Prostate gland (tissue), 2 donors: ENCODE measurements around the gene PCDH1. TPM values are rescaled to one million over a fixed set of nuclear protein-coding genes. Genes with fewer than 3 reads are reported as not detected.

Experiments used
- DNase-seq: peaks from one replicate; pipeline ENCODE4 v3.0.0-alpha.2; 2019; ENCODE audit warnings: low spot score
- H3K27ac ChIP-seq, 2 donors: fragments of 200-600 bp; sonication (generic); 2 replicates each; pipeline ENCODE4 v1.5.1; 2017 to 2019
- H3K27me3 ChIP-seq: fragments of 200-600 bp; sonication (generic); replicated peaks from 2 replicates; pipeline ENCODE4 v1.5.1; 2019; ENCODE audit not compliant: insufficient read depth
- H3K36me3 ChIP-seq, 2 donors: fragments of 200-600 bp; sonication (generic); 1 replicate in 1 of 2; 2 replicates in 1 of 2; pipeline versions ENCODE4 v1.5.1 to v1.8.1; 2017 to 2019
- H3K4me1 ChIP-seq: fragments of 200-600 bp; sonication (generic); replicated peaks from 2 replicates; pipeline ENCODE4 v1.5.1; 2019
- H3K4me3 ChIP-seq, 2 donors: fragments of 200-600 bp; sonication (generic); 2 replicates each; pipeline ENCODE4 v1.5.1; 2017 to 2019
- H3K9me3 ChIP-seq: fragments of 200-600 bp; sonication (generic); 2 replicates; pipeline ENCODE4 v1.5.1; 2017
- CTCF ChIP-seq, 4 experiments: fragments of 200-600 bp in 2 of 4; fragments of 450-650 bp in 2 of 4; sonication (generic) in 2 of 4; IDR thresholded peaks; 1 replicate in 3 of 4; 2 replicates in 1 of 4; pipeline ENCODE4 v1.5.1; 2016 to 2019; ENCODE audit warnings: antibody characterized with exemption in 4 of 4, mild to moderate bottlenecking in 2 of 4, moderate library complexity in 2 of 4
- POLR2A ChIP-seq: fragments of 450-650 bp; IDR thresholded peaks from one replicate; pipeline ENCODE4 v1.6.1; 2016; ENCODE audit warnings: antibody characterized with exemption, mild to moderate bottlenecking
- POLR2AphosphoS5 ChIP-seq: sonication (generic); formaldehyde crosslinking; IDR thresholded peaks from one replicate; pipeline ENCODE4 v1.6.1; 2017; ENCODE audit warnings: antibody characterized with exemption
- WGBS: methylation state at CpG from one replicate; pipeline ENCODE4 v1.1.5; 2018; 5-methylcytosine and 5-hydroxymethylcytosine counted together
- intact Hi-C: fragments of 100-400 bp; cut with DNase I; formaldehyde crosslinking; loops from one replicate; pipeline ENCODE4 v1.14.2; 2022
- total RNA-seq, 2 donors: library from RNA; depleted of rRNA; stranded (reverse); fragments of >200 nt; gene quantifications; one replicate each; pipeline ENCODE4 v1.1.0, GENCODE V29; 2016

The PCDH1 gene
- total RNA-seq, 2 donors from 2014 or later = 49.2 to 81.1 TPM

DNA sequence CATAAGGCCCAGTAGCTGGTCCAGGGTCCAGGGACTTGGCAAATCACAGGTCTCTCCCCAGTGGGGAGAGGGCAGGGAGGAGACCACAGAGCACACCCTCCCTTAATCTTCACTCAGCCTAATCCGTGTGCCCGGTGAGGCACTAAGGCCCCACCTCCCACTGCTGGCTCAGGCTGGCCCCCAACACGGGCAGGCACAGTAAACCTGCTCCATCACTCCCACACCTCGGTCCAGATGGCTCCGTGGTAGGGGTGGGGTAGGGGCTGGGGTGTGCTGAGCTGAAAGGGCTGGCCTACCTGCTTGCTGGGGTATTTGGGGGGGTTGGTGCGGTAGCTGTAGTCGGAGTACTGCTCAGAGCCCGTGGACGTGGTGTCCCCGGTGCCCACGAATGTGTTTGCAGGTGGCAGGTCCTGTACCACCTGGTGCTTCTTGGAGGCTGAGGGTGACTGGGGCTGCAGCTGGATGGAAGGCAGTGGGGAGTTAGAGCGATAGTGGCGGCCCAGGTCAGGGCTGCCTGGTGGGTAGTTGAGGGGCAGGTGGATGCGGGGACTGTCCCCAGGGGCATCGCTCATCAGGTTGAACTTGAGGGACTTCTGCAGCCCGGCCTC lies 15.2 kb downstream of the PCDH1 start:
- Histone ChIP-seq H3K4me3 (no peak overlapping the region), H3K9me3 (no peaks in the 10 kb centered on the region), H3K4me1 (peaks cover 10% of the 10 kb centered on the region), H3K27ac (no peak overlapping the region), H3K27me3 (no peaks in the 10 kb centered on the region), H3K36me3 (no peaks in the 10 kb centered on the region)
- intact Hi-C loops = no loop called here
- no peak for DNase-seq
- WGBS = 81% methylated on average over 16 of the region's 16 CpGs
- TF ChIP-seq CTCF (IDR thresholded peaks at IDR 0.05) (no peak), POLR2AphosphoS5 (no peak), POLR2A (no peak)

- no peaks in the 10 kb centered on the region for H3K36me3 ChIP-seq
- H3K4me1 ChIP-seq = peaks cover 10% of the 10 kb centered on the region
- no peak for DNase-seq
- TF ChIP-seq CTCF (IDR thresholded peaks at IDR 0.05) (no peak), POLR2A (no peak), POLR2AphosphoS5 (no peak)
- no peak overlapping the region for H3K27ac ChIP-seq
- H3K9me3 ChIP-seq = no peaks in the 10 kb centered on the region
- H3K27me3 ChIP-seq = no peaks in the 10 kb centered on the region
- WGBS = 93% methylated on average over 5 of the region's 5 CpGs
- intact Hi-C loops = no loop called here
- no peak overlapping the region for H3K4me3 ChIP-seq
These were observed 17.0 kb downstream of the PCDH1 start for GRCh38 chr5:141861194-141861593.

- TF ChIP-seq CTCF (IDR thresholded peaks at IDR 0.05) (no peak), POLR2A (no peak), POLR2AphosphoS5 (no peak)
- Histone ChIP-seq H3K4me3 (no peak overlapping the region), H3K27me3 (no peaks in the 10 kb centered on the region), H3K4me1 (no peaks in the 10 kb centered on the region), H3K27ac (no peak overlapping the region), H3K9me3 (no peaks in the 10 kb centered on the region), H3K36me3 (no peaks in the 10 kb centered on the region)
- no peak for DNase-seq
- intact Hi-C loops = no loop called here
- WGBS = 14% methylated on average over 5 of the region's 5 CpGs
These were observed 20.0 kb downstream of the PCDH1 start for GRCh38 chr5:141858079-141858765.

- Histone ChIP-seq H3K27ac (no peak overlapping the region), H3K36me3 (no peaks in the 10 kb centered on the region), H3K4me3 (no peak overlapping the region), H3K4me1 (no peaks in the 10 kb centered on the region), H3K9me3 (no peaks in the 10 kb centered on the region), H3K27me3 (no peaks in the 10 kb centered on the region)
- 88% methylated on average over 9 of the region's 12 CpGs for WGBS
- no peak for DNase-seq
- intact Hi-C loops = no loop called here
- no peak for TF ChIP-seq POLR2AphosphoS5
- no peak for TF ChIP-seq POLR2A
- TF ChIP-seq CTCF (IDR thresholded peaks at IDR 0.05) = no peak
These were observed 21.0 kb downstream of the PCDH1 start for GRCh38 chr5:141857226-141857625.
